ENCODE data around the gene CELF5.
A peak's percentile ranks its signal among the peaks of the same experiment; 100 is the strongest.
"Not testable (repeated sequence)": the region's sequence is repeated elsewhere in the genome, so short reads cannot be mapped to it uniquely, and the experiment has no call there.

Gene CELF5

DNA sequence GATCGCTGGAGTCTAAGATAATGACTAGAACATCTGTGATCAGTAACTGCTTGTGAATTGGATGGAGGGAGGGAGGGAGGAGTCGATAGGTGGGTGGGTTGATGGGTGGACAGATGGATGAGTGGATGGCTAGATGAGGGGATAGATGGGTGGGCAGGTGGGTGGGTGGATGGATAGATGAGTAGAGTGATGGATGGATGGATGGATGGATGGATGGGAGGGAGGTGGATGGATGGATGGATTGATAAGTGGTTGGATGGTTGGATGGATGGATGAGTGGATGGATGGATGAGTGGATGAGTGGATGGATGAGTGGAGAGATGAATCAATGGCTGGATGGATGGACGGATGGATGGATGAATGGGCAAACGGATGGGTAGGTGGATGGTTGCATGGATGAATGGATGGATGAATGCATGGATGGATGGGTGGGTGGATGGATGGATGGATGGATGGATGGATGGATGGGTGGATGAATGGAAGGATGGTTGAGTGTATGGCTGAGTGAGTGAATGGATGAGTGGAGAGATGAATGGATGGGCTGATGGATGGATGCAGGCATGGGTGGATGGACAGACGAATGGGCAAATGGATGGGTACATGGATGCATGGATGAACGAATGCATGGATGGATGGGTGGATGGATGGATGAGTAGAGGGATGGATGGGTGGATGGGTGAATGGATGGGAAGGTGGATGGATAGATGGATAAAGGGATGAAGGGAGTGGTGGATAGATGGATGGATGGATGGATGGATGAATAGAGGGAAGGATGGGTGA, 97.9 kb downstream of the CELF5 start:
- DNase-seq (ENCODE audit: low spot score): no peak

DNA sequence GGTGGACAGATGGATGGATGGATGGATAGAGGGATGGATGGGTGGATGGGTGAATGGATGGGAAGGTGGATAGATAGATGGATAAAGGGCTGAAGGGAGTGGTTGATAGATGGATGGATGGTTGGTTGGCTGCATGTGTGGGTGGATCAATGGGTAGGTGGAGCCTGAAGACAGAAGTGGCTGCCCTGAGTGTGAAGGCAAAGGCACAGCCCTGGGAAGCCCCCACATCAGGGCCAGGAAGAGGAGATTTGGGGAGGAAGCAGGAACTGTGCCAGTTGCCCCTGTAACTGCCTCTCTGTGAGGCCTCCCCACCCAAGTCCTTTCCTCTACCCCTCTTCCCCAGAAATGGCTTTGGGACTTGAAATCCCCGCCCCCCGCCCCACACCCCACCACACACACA, 98.6 kb downstream of the CELF5 start:
- peak; percentile 39 for DNase-seq (ENCODE audit: low spot score)

DNA sequence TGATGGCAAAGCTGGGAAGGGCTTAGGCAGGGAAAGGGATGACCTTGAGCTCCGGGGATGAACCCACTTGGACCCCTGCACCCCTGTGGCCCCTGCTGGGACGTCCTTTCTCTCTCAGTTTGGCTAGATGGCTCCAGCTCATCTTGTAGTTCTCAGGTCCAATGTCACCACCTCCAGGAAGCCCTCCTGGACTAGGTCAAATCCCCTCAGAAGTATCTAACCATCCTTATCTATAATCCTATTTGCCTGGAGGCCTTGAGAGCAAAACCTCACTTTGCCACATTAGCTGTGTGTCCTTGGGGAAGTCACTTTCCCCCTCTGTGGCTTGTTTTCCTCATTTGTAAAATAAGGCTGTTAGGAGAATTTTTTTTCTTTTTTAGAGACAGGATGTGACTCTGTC, 99.2 kb downstream of the CELF5 start:
- DNase-seq (ENCODE audit: low spot score): no peak

DNA sequence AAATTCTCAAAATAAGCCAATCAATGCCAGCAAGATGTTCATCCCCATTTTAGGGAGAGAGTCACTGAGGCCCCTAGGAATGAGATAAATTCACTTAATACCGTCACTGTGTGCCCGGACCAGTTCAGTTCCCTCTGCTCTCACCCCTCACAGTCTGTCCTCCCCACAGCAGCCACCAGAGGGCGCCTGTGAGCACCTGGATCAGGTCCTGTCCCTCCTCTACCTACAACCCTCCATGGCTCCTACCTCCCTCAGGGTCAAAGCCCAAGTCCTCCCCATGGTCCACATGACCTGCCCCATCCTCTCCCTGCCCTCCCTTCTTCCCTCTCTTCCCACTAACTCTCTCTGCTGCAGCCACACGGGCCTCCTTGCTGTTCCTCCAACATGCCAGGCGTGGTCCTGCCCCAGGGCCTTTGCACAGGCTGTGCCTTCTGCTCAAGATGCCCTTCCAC, 100.0 kb downstream of the CELF5 start:
- DNase-seq (ENCODE audit: low spot score): peak; percentile 70

DNA sequence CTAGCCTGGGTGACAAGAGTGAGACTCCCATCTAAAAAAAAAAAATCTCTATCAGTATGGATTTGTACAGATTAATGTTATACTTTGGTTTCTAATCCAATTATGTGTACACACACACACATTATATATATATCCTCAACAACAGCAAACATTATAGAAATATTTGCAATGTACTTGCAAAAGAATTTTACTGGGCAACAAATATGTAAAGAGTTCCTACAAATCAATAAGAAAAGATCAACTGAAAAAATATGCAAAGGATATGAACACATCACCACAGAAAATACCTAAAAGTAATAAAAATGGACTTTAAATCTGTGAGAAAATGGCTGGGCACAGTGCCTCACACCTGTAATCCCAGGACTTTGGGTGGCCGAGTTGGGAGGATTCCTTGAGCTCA, 101.0 kb downstream of the CELF5 start:
- DNase-seq (ENCODE audit: low spot score): no peak

DNA sequence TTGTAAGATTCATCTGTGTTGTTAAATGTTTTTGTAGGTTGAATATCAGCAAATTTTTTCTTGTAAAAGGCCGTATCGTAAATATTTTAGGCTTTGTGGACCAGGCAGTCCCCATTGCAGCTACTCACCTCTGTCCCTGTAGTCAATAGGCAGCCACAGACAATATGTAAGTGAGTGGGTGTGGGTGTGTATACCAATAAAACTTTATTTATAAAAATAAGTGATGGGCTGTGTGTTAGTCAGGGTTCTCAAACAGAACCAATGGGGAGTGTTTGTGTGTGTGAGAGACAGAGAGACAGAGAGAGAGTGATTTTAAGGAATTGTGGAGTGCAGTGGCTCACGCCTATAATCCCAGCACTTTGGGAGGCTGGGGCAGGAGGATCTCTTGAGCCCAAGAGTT, 104.3 kb downstream of the CELF5 start:
- DNase-seq (ENCODE audit: low spot score): no peak

DNA sequence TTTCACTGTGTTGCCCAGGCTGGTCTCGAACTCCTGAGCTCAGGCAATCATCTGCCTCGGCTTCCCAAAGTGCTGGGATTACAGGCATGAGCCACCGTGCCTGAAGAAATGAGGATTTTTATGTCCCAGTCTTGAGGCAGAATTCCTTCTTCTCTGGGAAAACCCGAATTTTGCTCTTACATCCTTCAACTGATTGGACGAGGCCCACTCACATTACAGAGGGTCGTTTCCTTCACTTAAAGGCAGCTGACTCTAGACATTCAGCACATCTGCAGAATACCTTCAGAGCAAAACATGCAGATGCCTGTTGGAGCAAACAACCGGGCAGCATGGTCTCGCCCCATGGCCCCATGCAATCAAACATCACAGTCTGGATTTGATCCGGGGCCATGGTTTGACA, 105.6 kb downstream of the CELF5 start:
- no peak for DNase-seq (ENCODE audit: low spot score)

DNA sequence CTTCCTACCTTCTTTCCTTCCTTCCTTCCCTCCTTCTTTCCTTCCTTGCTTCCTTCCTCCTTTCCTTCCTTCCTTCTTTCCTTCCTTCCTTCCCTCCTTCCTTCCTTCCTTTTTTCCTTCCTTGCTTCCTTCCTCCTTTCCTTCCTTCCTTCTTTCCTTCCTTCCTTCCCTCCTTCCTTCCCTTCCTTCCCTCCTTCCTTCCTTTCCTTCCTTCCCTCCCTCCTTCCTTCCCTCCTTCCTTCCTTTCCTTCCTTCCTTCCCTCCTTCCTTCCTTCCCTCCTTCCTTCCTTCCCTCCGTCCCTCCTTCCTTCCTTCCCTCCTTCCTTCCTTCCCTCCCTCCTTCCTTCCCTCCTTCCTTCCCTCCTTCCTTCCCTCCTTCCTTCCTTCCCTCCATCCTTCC, 107.8 kb downstream of the CELF5 start:
- DNase-seq (ENCODE audit: low spot score): not testable (repeated sequence)

DNA sequence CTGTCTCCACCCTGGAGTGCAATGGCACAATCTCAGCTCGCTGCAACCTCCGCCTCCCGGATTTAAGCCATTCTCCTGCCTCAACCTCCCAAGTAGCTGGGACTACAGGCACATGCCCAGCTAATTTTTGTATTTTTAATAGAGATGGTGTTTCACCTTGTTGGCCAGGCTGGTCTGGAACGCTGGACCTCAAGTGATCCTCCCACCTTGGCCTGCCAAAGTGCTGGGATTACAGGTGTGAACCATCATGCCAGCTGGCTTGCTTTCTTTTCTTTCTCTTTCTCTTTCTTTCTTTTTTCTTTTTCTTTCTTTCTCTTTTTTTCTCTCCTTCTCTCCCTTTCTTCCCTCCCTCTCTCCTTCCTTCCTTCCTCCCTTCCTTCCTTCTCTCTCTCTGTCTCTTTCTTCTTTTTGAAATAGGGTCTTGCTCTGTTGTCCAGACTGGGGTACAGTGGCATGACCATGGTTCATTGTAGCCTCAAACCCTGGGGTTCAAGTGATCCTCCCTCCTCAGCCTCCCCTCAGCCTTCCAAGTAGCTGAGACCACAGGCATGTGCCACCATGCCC, 108.6 kb downstream of the CELF5 start:
- no peak for DNase-seq (ENCODE audit: low spot score)

DNA sequence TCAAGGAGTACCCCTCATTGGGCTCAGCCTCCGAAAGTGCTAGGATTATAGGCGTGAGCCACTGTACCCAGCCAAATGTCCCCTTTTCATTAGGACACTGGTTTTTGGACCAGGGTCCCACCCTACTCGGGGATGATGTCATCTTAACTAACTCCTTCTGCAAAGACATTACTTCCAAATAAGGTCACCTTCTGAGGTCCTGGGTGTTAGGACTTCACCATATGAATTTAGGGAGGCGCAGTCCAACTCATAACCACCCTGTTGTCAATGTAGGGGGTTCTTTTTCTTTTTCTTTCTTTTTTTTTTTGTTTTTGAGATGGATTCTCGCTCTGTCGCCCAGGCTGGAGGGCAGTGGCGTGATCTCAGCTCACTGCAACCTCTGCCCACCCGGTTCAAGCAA, 109.2 kb downstream of the CELF5 start:
- DNase-seq (ENCODE audit: low spot score): no peak

DNA sequence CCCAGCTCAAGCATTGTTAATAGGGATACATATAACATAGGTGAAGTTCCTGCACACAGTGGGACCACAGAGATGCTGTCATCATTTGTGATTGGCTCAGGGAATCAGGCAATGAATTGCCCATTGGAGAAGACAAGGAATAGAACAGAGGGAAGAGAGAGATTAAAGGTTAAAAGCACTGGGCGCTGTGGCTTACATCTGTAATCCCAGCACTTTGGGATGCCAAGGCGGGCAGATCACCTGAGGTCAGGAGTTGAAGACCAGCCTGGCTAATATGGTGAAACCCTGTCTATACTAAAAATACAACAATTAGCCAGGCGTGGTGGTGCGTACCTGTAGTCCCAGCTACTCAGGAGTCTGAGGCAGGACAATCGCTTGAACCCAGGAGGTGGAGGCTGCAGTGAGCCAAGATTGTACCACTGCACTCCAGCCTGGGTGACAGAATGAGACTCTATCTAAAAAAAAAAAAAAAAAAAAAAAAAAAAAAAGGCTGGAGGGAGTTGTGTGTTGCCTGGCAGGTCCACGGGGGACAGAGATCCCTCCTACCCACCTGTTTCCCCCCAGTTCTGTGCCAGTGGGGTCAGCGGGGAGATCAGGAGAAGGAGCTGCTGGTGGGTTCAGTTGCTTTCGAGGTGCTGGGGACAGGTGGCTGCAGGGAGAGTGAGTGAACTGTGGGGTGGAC, 110.4 kb downstream of the CELF5 start:
- DNase-seq (ENCODE audit: low spot score): not testable (repeated sequence)

DNA sequence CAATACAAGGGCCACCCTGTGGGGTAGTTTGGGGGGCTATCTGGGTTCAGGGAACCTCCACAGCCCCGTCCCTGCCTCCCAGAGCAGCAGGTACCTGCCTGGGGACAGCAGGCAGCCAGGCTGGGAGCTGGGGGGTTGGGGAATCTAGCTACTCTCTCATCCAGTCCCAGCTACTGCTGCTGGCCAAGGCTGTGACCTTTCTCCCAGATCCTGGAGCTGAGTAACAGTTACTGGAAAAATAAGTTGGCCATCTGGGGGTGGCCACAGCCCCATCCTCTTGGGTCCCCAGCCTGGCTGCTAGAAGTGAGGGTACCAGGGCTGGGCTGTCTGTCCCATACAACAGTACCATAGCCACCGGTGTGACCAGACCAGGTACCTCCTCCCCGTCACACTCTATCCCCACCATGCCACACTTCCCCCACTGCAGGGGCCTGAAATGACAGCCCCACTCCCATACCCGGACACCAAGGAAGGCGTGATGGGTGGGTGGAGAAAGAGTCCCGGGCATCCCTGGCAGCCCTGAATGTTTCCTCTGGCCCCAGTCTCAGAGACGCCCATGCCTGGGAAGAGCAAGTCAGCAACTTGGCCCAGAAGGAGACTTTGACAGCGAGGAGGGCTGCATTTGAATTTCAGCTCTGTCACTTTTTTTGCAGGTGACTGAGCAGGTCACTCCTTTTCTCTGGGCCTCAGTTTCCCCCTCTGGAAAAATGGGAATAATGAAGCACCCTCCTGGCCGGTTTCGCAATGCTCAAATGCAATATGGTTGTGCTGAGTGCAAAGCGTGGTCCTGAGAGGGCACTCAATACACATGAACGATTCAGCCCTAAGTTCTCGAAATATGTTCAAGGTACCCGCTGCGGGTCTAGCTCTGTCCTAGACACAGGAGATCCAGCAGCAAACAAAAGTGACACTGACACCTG, 111.2 kb downstream of the CELF5 start:
- no peak for DNase-seq (ENCODE audit: low spot score)

DNA sequence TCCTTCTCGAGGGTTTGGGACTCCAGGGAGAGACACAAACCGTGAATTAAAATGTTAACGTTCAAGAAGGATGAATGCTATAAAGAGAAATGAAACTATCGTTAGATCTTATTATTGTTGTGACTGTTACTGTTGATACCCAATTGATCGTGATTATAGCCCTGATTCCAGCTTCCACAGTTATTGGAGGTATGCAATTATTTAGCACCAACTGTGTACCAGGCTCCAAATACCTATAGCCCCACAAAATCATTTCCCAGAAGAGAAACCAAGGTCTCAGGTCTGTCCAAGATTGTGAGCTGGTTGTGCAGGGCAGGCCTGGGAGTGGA, 111.9 kb downstream of the CELF5 start:
- no peak for DNase-seq (ENCODE audit: low spot score)

DNA sequence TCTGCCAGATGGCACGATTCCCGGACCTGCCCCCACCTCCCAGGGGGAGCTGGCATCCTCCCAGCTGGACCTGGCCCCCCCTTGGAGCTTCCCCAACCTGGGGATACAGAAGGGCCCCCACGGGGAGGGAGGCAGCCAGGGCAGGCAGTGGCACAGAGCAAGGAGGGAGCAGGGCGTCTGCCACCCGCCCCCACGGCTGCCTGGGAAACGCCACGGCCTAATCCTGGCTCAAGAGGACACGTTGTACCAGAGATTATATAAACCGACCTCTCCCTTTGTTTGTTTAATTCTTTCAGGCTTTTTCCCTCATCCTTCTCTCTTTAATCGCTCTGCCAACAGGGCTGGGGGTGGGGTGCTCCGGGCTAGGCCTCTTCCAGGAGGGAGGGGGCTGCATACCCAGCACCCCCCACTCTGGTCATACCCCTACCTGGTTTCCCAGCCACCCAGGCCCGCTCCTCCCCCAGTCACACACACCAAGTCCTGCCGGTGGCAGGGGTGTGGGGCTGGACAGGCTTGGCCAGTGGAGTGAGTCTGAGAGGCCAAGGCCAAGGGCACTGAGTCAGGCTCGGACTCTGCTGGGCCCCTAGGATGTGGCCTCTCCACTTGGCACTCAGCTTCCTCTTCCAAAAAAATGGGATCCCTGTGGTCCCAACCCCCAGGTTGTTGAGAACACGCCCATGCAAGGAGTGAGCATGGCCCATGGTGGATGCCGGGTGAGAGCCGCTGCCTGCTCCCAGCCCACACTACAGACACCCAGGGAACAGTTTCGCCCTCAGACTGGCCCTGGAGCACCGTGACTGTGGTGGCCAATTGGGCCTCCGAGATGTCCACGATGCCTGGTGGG, 112.4 kb downstream of the CELF5 start:
- DNase-seq (ENCODE audit: low spot score): no peak

DNA sequence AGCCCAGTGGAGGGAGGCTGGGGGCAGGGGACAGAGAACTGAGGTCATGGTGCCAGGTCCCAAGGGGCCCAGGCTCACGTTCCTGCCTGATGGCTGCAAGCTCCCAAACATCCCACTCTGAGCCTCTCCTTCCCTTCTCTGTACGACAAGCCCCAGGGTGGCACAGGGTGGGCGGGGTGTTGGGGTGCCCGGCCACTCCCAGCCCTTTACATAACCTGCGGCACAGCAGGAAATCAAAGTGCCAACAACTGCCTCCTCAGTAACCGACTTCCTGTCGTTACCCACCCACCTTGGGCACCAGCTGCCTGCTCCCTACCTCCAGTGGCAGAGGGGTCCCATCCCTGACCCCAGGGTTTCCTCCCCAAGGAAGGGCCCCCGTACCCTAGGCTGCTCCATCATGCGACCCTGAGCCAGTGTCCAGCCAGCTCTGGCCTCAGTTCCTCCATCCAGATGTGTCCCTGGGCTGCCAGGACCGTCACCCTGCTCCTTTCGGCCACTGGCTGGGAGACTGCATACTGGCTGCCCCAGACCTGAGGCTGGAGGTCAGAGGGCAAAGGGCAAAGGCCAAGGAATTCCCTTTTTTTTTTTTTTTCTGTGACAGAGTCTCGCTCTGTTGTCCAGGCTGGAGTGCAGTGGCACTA, 114.2 kb downstream of the CELF5 start:
- no peak for DNase-seq (ENCODE audit: low spot score)

DNA sequence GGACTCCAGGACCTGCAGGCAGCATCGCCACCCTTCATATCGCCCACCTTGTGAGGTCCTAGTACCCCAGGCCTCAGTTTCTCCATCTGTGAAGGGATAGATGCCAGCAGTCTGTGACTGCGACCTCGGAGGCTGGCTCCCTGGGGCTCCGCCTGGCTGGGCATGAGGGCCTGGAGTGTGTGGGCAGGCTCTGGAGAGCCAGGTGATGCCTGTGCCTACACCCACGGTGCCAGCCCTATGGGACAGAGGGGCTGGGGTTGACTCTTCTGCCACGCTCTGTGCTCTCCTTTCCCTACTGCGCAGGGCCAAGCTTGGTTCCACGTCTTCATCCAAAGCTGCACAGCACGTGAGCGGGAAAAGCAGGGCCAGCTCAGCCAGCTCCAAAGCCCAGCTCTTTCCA, 115.9 kb downstream of the CELF5 start:
- no peak for DNase-seq (ENCODE audit: low spot score)

DNA sequence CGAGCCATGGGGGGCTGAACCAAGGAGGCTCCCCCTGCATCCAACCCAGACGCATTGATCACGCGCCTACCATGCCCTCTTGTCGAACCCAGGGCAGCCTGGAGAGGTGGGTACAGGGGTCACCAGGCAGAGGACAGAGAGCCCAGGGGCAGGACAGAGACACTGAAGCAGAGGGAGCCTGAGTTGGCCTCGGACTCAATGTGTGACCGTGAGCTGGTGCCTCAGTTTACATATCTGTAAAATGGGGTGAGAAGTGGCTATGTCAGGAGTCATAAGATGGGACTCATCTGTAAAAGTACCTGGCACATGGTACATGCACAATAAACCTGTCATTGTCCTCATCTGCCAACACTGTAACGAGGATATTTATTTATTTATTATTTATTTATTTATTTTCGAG, 117.8 kb downstream of the CELF5 start:
- no peak for DNase-seq (ENCODE audit: low spot score)

DNA sequence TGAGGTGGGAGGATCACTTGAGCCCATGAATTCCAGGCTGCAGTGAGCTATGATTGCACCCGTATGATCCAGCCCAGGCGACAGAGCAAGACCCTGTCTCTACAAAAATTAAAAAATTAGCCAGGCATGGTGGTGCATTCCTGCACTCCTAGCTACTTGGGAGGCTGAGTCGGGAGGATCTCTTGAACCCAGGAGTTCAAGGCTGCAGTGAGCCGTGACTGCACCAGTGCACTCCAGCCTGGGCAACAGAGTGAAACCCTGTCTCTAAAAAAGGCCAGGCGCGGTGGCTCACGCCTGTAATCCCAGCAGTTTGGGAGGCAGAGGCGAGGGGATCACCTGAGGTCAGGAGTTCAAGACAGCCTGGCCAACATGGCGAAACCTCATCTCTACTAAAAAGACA, 118.5 kb downstream of the CELF5 start:
- not testable (repeated sequence) for DNase-seq (ENCODE audit: low spot score)

DNA sequence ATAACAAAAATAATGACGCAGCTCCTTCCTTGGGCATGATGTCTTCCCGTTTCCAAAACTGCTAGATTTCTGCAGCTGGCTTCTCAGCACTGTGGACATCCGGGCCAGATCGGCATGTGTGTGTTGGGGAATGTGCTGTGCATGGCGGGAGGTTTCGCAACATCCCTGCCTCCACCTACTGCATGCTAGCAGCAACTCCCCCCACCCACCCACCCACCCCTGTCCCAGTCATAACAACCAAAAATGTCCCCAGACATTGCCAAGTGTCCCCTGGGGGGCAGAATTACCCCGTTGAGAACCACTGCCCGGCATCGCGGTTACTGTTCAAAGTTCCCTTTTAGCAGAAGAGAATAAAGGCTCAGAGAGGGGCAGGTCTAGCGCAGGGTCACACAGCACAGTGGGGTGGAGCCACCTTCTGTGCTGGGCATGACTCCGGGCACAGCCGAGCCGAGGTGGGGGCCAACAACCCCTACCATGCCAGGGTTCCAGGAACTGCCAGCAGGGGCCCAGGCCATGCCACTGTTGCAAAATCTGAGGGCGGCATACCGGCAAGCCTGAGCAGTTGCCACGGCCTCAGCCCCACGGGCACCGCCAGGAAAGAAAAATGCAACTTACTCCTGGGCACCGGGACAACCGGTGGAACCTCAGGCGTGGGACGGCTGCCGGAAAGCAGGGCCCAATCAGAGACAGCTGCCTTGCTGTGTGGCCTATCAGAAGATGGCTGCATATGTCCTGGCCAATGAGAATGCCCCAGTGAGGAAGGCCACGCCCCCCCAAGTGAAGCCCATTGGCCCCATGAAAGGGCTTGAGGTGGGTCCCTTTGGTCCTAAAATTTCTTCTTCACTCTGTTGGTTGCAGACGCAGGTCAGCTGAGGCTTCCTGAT, 119.4 kb downstream of the CELF5 start:
- peak; percentile 61 for DNase-seq (ENCODE audit: low spot score)
